Osteoblast (primary cell): ENCODE results near the gene GPX4. TPM values are rescaled to one million over a fixed set of nuclear protein-coding genes. Genes with fewer than 3 reads are reported as not detected.
A peak's percentile ranks its signal among the peaks of the same experiment; 100 is the strongest.

ENCODE experiments used
- DNase-seq: peaks from one replicate; pipeline ENCODE4 v3.0.0; 2011; ENCODE audit warnings: low spot score, mixed read lengths; ENCODE audit not compliant: insufficient read length; ENCODE audit errors: missing footprints
- H2AFZ ChIP-seq: 2 replicates; pipeline ENCODE4 v1.6.0; 2011; ENCODE audit warnings: mild to moderate bottlenecking, low read length
- H3K27ac ChIP-seq: 2 replicates; pipeline ENCODE4 v1.5.1; 2011; ENCODE audit warnings: mild to moderate bottlenecking, low read depth, low read length, moderate library complexity
- H3K27me3 ChIP-seq: 2 replicates; pipeline ENCODE4 v1.6.0; 2012; ENCODE audit warnings: mild to moderate bottlenecking, control low read depth, inconsistent platforms, low read length, moderate library complexity; ENCODE audit not compliant: insufficient read depth
- H3K36me3 ChIP-seq: 2 replicates; pipeline ENCODE4 v1.5.1; 2011; ENCODE audit warnings: mild to moderate bottlenecking, low read length, control low read depth, moderate library complexity; ENCODE audit not compliant: insufficient read depth
- H3K4me1 ChIP-seq: 2 replicates; pipeline ENCODE4 v1.5.1; 2011; ENCODE audit warnings: mild to moderate bottlenecking, low read length, control low read depth, moderate library complexity; ENCODE audit not compliant: insufficient read depth
- H3K4me2 ChIP-seq: 2 replicates; pipeline ENCODE4 v1.6.0; 2011; ENCODE audit warnings: mild to moderate bottlenecking, low read length; ENCODE audit not compliant: insufficient read depth
- H3K4me3 ChIP-seq: fragments of 200-600 bp; sonication (generic); 3 replicates; pipeline ENCODE4 v1.5.1; 2012; ENCODE audit warnings: mild to moderate bottlenecking, low read length, inconsistent platforms; ENCODE audit not compliant: insufficient read depth
- H3K79me2 ChIP-seq: 2 replicates; pipeline ENCODE4 v1.6.0; 2012; ENCODE audit warnings: mild to moderate bottlenecking, low read length, control low read depth, inconsistent platforms; ENCODE audit not compliant: insufficient read depth
- H3K9me3 ChIP-seq: 2 replicates; pipeline ENCODE4 v1.5.1; 2011; ENCODE audit warnings: low read depth, low read length, control low read depth
- H4K20me1 ChIP-seq: 2 replicates; pipeline ENCODE4 v1.6.0; 2012; ENCODE audit warnings: mild to moderate bottlenecking, low read length, control low read depth; ENCODE audit not compliant: insufficient read depth
- CTCF ChIP-seq: IDR thresholded peaks from 2 replicates; pipeline ENCODE4 v1.5.1; 2011; ENCODE audit warnings: mild to moderate bottlenecking, low read depth, low read length, moderate library complexity; ENCODE audit errors: extremely low read depth
- total RNA-seq: library from RNA; depleted of rRNA; stranded (reverse); fragments of >200 nt; gene quantifications from 2 replicates; pipeline ENCODE4 v1.2.3, GENCODE V29; 2012

GPX4 gene
- total RNA-seq, 1 donor, result 515 TPM

DNA sequence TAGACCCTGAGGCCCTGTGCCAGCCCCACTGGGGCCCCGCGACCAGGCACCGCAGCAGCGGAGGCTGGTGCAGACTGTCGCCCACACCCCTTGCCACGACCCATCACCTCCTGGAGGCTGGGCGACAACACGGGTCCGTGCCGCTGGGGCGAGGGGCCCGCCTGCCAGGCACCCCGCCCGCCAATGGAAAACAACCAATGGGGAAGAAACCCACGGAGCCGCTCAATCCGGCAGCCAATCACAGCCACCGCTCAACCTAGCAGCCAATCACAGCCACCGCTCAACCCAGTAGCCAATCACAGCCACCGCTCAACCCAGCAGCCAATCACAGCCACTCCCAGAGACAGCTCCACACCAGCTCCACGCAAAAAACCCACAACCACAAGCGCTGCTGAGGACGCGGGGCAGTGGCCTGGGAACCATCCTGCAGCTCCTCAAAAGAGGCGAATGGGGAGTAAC is 29.7 kb downstream of the GPX4 start:
- peaks cover 72% of the 10 kb centered on the region for H3K79me2 ChIP-seq
- peak; percentile 95 for DNase-seq
- H3K27ac ChIP-seq, result peak overlapping the region; percentile 95

GRCh38 chr19:1134431-1134830 is 30.6 kb downstream of the GPX4 start:
- peaks cover 17% of the 10 kb centered on the region for H3K36me3 ChIP-seq
- H4K20me1 ChIP-seq, result peaks cover 30% of the 10 kb centered on the region
- TF ChIP-seq CTCF, result no peak
- H3K4me1 ChIP-seq, result peaks cover 20% of the 10 kb centered on the region
- peaks cover 63% of the 10 kb centered on the region for H3K79me2 ChIP-seq
- H3K9me3 ChIP-seq, result no peaks in the 10 kb centered on the region
- H3K4me3 ChIP-seq, result no peak overlapping the region
- no peak overlapping the region for H3K4me2 ChIP-seq
- no peak overlapping the region for H2AFZ ChIP-seq
- peak overlapping the region; percentile 95 for H3K27ac ChIP-seq
- no peaks in the 10 kb centered on the region for H3K27me3 ChIP-seq
- no peak for DNase-seq

More for the DNA sequence above, 29.7 kb downstream of the GPX4 start:
- peaks cover 26% of the 10 kb centered on the region for H4K20me1 ChIP-seq
- peaks cover 22% of the 10 kb centered on the region for H3K4me1 ChIP-seq
- no peaks in the 10 kb centered on the region for H3K9me3 ChIP-seq
- no peak overlapping the region for H3K4me2 ChIP-seq
- H3K36me3 ChIP-seq, result peaks cover 17% of the 10 kb centered on the region
- no peak overlapping the region for H2AFZ ChIP-seq
- no peak overlapping the region for H3K4me3 ChIP-seq
- H3K27me3 ChIP-seq, result no peaks in the 10 kb centered on the region
- TF ChIP-seq CTCF, result no peak

- DNase-seq, result no peak
Observed at GRCh38 chr19:1135454-1135853, 31.7 kb downstream of the GPX4 start.

GRCh38 chr19:1136201-1136600 is 32.4 kb downstream of the GPX4 start:
- Histone ChIP-seq H3K4me2 (no peak overlapping the region), H3K27me3 (no peaks in the 10 kb centered on the region), H3K36me3 (peaks cover 8% of the 10 kb centered on the region), H3K4me3 (no peak overlapping the region), H3K27ac (no peak overlapping the region), H3K79me2 (peaks cover 45% of the 10 kb centered on the region), H3K4me1 (peaks cover 7% of the 10 kb centered on the region), H4K20me1 (peaks cover 13% of the 10 kb centered on the region), H2AFZ (no peak overlapping the region), H3K9me3 (no peaks in the 10 kb centered on the region)
- DNase-seq, result no peak
- no peak for TF ChIP-seq CTCF

More at GRCh38 chr19:1135454-1135853, 31.7 kb downstream of the GPX4 start:
- Histone ChIP-seq H3K9me3 (no peaks in the 10 kb centered on the region), H2AFZ (no peak overlapping the region), H3K79me2 (peaks cover 52% of the 10 kb centered on the region), H3K4me2 (no peak overlapping the region), H4K20me1 (peaks cover 20% of the 10 kb centered on the region), H3K36me3 (peaks cover 8% of the 10 kb centered on the region), H3K27ac (no peak overlapping the region), H3K4me1 (peaks cover 11% of the 10 kb centered on the region), H3K27me3 (no peaks in the 10 kb centered on the region), H3K4me3 (no peak overlapping the region)
- no peak for TF ChIP-seq CTCF
